Suppressor macrophage treated with lipopolysaccharide for 4 hours (primary cell): ENCODE results near the gene VAPA.

Source experiments
- DNase-seq: peaks from one replicate; pipeline ENCODE4 v3.0.0-alpha.2; 2020

VAPA gene

DNA sequence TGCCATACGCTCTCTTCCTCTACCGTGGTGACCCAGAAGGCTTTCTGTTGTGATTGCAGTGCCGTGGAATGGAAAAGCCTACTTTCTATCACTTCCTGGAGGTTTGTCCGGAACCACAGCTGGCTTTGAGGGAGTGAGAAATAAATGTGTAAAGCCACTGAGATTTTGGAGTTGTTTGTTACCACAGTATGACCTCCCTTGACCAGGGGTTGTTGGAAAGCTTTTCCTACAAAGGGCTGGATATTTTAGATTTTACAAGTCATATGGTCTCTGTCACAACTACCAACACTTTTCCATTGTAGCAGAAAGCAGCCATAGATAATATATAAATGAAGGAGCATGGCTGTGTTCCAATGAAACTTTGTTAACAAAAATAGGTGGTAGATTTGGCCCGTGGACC lies 70.3 kb downstream of the VAPA start:
- no peak for DNase-seq

DNA sequence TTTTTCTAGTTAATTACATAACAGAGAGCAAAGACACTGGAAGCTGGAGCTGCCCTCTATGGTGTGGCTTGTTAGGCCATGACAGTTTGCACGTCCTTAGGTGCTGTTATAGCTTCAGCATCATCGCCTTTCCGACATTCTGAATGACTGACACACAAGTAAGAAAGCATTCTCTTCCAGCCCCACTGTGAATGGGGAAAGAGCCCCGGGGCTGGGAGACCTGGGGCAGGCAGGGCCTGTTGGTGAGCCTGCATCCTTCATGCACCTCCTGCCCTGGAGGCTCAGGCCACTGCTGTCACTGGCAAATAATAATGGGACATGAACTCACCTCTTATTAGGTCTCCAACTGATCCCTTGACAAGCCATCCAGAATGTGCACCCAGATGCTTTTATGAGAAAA lies 71.8 kb downstream of the VAPA start:
- no peak for DNase-seq

DNA sequence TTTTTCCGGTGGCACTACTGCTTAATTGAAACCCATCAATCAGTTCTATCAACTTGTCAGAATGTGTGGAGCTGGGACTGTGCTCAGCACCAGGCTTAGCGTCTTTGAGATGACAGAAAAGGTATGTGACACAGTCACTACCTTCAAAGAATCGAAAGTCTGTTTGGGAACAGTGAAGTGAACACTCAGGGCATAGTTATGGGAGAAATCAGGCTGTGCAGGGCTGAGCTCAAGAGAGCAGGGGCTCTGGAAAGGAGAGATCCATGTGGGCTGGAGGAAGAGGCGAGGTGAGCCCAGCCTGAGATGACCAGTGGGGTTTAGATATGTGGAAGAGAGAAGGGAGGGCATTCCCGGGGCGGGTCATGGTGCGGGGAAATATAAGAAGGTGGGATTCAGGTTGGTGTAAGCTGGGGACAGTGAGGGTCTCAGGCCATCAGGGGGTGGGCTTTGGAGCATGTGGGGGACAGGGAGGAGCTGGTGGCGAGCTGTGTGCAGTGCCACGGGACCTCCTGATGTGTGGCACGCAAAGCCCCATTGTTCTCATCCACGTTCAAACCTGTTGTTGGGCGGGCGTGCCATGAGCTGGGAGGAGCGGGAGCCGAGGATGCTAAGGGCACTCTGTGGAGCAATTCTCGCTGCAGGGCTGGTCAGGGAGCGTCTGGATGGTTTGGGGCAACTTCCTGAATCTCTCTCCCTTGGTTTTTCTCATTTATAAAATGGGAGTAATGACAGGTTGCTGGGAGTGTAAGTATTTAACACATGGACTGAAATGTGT lies 72.5 kb downstream of the VAPA start:
- DNase-seq, result no peak

DNA sequence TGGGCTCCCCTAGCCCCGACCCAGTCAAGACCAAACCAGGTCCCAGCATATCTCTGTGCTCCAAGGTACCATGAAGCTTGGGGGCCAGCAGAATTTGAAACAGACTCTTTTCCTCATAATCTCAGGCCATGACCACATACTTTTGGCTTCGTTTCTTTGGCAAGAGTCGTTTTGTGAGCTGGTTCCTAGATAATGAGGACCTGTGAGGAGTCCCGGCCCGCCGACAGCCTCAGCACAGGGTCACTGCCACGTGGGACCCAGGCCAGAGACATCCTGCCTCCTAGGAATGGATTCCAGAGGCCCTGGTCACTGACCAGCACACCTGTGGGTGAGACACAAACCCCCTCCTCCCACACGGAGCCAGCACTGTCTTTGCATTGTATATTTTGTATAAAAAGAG lies 73.5 kb downstream of the VAPA start:
- no peak for DNase-seq

- no peak for DNase-seq
Observed at GRCh38 chr18:9987931-9988330, 74.1 kb downstream of the VAPA start.

DNA sequence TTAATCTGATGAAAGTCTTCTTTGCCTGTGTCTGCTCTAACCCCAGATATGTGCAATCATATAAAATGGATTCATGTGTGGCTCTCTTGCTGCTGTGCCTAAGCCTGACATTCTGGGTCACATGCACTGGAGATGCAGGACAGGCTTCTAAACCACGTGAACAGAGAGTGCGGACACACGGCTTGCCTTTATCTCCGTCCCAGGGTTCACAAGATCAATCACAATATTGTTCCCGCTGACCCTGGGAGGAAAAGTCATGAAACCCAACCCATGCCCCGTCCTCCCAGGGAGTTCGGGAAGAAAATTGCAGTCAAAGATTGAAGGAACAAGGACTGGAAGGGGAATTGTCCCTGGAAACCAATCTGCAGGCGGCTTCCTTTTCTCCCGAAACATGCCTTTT lies 74.8 kb downstream of the VAPA start:
- no peak for DNase-seq

- no peak for DNase-seq
Observed at GRCh38 chr18:9989481-9989880, 75.7 kb downstream of the VAPA start.

DNA sequence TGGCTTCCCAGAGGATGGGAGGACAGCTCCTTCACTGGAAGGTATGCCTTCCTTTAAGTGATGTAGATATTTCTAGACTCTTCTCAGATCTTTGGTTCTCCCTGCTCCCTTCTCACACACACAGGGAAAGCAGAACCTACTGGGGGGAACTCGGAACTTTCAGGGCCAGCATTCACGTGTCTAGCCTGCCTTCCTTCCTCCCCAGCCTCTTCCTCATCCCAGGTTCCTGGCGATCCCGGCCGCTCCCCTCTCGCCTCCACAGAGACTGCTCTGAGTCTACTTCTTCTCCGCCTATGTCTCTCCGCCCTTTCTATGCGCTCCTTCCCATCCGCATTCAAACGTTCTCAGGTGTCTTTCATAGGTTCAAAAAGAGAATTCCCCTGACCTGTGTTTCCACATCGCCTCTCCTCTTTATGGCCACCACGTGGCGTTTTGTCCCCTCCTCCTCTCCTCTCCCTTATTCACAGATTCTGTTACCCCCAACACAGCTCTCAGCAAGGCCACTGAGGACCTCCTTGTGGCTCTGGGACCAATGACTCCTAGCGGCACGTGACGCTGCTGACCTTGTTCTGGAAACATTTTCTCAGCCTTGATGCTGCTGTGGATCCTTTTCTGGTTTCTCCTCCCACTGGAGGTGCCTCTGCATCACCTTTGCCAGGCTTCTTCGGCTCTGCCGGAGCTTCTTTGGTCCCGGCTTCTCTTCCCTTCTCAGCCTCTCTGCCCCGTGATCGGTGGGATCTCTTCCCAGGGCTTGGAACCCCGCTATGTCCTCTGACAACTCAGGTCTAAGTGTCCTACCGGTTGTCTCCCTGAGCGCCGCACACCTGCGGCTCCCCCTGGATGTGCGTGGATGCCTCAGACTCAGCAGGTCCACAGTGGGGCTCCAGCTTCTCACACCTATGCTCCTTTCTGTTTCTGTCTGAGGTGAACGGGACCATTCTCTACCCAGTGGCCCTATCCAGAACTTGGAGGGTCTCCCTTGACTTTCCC lies 77.5 kb downstream of the VAPA start:
- no peak for DNase-seq

- DNase-seq, result no peak
Observed at GRCh38 chr18:9992300-9992972, 78.6 kb downstream of the VAPA start.

- DNase-seq, result no peak
Observed at GRCh38 chr18:9992973-9993520, 79.2 kb downstream of the VAPA start.

GRCh38 chr18:9993521-9994025 lies 79.8 kb downstream of the VAPA start:
- no peak for DNase-seq

DNA sequence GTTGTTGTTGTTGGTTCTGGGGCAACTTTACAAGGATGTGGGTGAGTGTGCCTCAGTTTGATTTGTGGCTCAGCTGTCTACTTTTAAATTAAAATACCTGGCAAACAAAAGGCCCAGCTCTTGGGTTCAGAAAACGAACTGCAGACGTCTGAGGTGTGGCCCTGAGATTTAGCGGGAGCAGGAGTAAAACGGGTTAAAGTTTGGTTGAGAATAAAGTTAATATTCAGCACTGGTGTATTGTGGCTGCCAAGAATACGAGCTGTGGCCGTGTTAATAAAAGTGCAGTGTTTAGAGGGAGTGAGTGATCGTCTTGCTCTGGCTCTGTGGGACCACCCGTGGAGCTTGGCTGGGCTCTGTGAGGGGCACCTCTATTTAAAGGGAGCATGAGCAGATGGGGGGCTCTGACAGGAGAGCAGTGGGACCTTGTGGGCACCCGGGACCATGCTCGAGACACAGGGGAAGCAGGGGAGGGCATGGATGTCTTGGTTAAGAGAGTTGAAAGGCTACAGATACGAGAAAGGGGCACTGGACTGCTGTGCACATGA lies 80.3 kb downstream of the VAPA start:
- DNase-seq, result no peak

DNA sequence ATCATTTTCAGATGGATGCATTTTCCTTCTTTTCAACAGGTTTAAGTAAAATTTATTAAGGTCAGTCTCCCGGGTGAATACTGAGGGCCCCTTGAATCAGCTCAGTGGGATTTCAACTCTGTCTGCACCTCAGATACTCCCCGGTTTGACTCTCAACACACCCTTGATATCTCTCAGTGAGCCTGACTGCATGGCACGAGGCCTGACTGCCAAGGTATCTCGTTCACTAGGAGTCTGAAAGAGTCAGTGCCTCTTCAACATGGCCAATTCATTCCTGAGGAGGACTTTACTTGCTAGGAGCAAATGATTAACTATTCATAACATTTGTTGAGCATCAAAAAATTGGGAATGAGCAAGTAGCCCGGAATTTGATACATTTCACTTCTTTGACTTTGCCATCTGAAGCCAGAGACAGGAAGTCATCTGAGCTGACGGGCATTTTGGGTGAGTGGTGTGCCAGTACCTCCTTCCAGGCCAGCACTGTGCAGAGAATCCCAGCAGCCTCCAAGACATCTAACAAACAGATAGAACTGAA lies 81.0 kb downstream of the VAPA start:
- DNase-seq, result no peak

DNA sequence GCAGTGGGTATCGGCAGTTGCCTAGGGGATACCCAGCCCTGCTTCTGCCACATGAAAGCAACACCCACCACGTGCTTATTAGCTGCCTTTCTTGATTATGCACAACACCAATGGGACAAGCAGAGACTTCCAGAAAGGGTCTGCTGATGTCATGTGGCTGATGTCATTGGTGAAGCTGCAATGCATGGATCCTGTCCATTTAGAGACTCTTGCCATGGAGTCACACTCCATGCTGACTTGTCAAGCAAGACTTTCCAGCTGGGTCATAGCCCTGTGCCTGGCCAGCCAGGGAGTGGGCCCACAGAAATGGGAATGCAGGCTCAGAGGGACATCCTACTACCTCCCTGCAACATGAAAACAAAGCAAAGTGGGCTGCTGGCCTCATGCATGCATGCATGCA lies 81.8 kb downstream of the VAPA start:
- no peak for DNase-seq

- DNase-seq, result no peak
Observed at GRCh38 chr18:9996094-9996493, 82.3 kb downstream of the VAPA start.

DNA sequence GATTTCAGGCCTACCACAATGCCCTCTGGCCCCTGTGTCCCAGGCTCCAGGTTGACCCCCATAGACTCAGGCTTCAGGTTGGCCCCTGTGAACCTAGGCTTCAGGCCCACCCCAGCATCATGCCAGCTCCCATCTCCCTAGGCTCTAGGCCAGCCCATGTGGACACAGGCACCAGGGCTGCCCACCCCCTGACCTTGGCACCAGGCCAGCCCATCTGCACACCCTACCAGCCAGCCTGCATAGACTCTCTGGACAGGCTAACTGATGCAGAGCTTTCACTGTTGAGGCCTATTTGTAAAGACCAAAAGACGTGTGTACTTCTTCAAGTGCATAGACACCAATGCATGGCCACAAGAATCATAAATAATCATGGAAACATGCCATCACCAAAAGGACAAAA lies 83.9 kb downstream of the VAPA start:
- no peak for DNase-seq

DNA sequence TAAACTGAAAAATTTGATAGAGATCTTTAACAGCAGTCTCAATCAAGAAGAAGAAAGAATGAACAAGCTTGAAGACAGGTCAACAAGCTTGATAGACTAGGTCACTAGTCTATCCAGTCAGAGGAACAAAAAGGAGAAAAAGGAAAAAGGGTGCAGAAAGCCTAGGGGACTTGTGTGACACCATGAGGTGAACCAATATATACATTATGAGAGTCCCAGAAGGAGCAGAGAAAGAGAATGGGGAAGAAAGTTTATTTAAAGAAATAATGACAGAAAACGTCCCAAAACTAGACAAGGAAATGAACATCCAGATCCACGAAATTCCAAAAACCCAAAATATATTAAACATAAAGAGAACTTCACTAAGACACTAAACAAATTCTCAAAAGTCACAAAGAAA lies 84.5 kb downstream of the VAPA start:
- no peak for DNase-seq

DNA sequence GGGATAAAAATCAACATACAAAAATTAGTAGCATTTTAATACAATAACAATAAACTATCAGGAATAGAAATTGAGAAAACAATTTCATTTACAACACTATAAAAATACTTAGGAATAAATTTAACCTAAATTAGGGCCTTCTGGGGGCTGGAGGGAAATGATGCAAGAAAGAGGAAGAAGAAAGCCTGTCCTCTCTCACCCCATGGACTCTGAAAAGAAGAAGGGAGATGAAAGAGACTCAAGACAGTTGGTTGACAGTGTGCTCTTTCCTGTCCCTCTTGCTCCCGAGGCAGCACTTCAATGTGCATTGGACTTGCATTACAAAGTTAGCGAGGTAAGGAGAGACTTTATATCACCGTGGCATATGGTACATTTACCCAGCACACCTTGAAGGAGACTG lies 88.5 kb downstream of the VAPA start:
- DNase-seq, result no peak

DNA sequence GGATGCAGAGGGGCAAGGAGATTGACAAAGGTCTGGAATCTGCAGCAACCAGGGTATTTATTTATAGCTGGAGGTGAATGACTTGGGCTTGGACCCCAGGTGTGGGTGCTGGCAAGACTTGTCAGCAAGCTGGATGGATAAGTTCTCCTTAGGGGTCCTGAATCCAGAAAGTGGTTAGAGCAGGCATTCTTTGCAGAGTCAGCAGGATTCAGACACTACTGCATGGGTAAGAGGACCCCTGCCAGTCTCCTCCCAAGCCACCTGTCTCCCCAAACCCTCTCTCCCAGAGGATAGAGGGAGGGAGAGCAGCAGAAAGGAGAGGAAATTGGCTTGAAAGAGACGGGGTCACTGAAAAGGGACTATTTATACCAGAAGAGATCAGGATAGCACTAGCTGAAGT lies 89.5 kb downstream of the VAPA start:
- DNase-seq, result no peak

DNA sequence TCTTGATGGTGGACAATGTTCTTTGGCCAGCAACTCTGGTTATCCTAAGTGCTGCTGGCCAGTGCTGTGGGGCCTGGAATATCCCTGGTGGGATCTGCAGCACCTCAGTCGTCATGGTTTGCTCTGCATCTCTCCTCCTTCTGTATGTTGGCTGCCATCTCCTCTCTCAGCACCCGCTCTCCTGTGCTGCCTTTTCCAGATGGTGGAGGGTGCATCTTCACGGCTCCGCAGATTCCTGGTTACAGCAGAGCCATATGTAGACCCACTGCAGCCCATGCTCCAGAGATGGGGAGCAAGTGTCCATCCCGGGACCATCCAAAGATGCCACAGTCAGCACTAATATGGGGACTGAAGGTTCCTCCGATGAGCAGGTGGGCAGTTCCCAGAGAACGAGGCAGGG lies 90.0 kb downstream of the VAPA start:
- DNase-seq, result no peak

DNA sequence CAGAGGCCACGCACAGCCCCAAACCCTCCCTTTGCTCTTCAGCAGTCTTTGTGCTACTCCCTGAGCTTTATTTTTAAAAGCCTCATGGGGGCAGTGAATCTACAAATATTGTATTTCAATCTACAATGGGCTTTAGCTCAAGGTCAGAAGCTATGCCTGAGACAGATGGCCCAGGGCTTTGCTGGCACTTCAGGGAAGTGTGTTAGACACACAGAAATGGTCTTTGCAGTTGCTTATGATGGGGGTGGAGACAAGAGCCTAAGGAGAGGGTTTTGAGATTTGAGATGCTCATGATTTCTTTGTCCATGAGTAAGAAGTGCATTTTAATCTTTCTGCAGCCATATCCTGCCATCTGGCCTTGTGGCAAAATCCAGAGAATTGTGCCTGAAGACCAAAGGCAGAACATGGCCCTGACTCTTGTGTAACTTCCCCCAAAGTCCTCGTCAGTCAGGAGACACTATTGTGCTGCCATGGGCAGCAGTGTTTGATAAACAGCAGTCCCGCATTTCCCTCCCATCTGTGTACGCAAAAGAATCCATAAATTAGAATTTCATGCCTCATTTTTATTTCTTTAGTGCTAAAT lies 92.6 kb downstream of the VAPA start:
- peak; percentile 52 for DNase-seq
